HG02678 (cell line): ENCODE results near the gene AGGF1.
"Not testable (repeated sequence)": the region's sequence is repeated elsewhere in the genome, so short reads cannot be mapped to it uniquely, and the experiment has no call there.

ENCODE experiments used
- ATAC-seq: cut with Tn5 transposase; IDR thresholded peaks from one replicate; pipeline ENCODE4 v1.9.1; 2021; ENCODE audit warnings: mild to moderate bottlenecking, moderate library complexity; ENCODE audit not compliant: unreplicated experiment

AGGF1 gene

GRCh38 chr5:77086689-77087483 lies 56.7 kb downstream of the AGGF1 start, which contains the start of gene ZBED3:
Gene ZBED3, minus strand, starts transcription at chr5:77087285. Its CDS starts 9,407 bp downstream, at chr5:77077878.
- peak; percentile 75 for ATAC-seq

- no peak for ATAC-seq
Measured at GRCh38 chr5:77087484-77088261, 57.5 kb downstream of the AGGF1 start.

- no peak for ATAC-seq
Measured at GRCh38 chr5:77095189-77095588, 65.0 kb downstream of the AGGF1 start.

- no peak for ATAC-seq
Measured at GRCh38 chr5:77101298-77101697, 71.1 kb downstream of the AGGF1 start.

GRCh38 chr5:77102549-77102948 lies 72.3 kb downstream of the AGGF1 start:
- ATAC-seq: no peak

- no peak for ATAC-seq
Measured at GRCh38 chr5:77103457-77103856, 73.3 kb downstream of the AGGF1 start.

GRCh38 chr5:77104813-77105212 lies 74.6 kb downstream of the AGGF1 start:
- ATAC-seq: no peak

- ATAC-seq: not testable (repeated sequence)
Measured at GRCh38 chr5:77107035-77107434, 76.8 kb downstream of the AGGF1 start.
